ENCODE data around the gene CTRL. TPM values are rescaled to one million over a fixed set of nuclear protein-coding genes. Genes with fewer than 3 reads are reported as not detected.

Gene CTRL
- total RNA-seq, 1 donor from 2014 or later: 1.2 TPM

- Histone ChIP-seq H3K9ac (ENCODE audit: low read length) (no peak overlapping the region), H3K36me3 (ENCODE audit: insufficient read depth, low read length) (peaks cover 38% of the 10 kb centered on the region), H3K27me3 (ENCODE audit: insufficient read depth, low read length) (no peaks in the 10 kb centered on the region), H3K79me2 (ENCODE audit: insufficient read depth, low read length) (peaks cover 7% of the 10 kb centered on the region), H2AFZ (ENCODE audit: low read depth, low read length) (no peak overlapping the region), H3K4me1 (ENCODE audit: insufficient read depth, low read length) (peaks cover 15% of the 10 kb centered on the region), H4K20me1 (ENCODE audit: insufficient read depth, low read length) (peaks cover 95% of the 10 kb centered on the region), H3K4me2 (ENCODE audit: low read length) (no peak overlapping the region), H3K9me3 (ENCODE audit: insufficient read depth, low read depth, low read length) (no peaks in the 10 kb centered on the region), H3K27ac (ENCODE audit: low read depth, low read length) (no peak overlapping the region), H3K4me3 (ENCODE audit: insufficient read depth, low read depth, low read length) (no peak overlapping the region)
- FAIRE-seq: no peak
- no peaks in the 10 kb centered on the region for H3K4me1 Mint-ChIP-seq (ENCODE audit: low read depth, unreplicated experiment)
- DNase-seq (ENCODE audit: low read depth): no peak
- H3K27me3 Mint-ChIP-seq (ENCODE audit: low read depth, unreplicated experiment): no peaks in the 10 kb centered on the region
- H3K36me3 Mint-ChIP-seq (ENCODE audit: low read depth, unreplicated experiment): peaks cover 10% of the 10 kb centered on the region
- H3K4me3 Mint-ChIP-seq (ENCODE audit: unreplicated experiment): no peak overlapping the region
- TF ChIP-seq EZH2 (IDR thresholded peaks at IDR 0.05; ENCODE audit: insufficient read depth, low read length) (no peak), CTCF (IDR thresholded peaks at IDR 0.05; ENCODE audit: insufficient read depth, low read depth, low read length) (no peak)
- no peaks in the 10 kb centered on the region for H3K9me3 Mint-ChIP-seq (ENCODE audit: unreplicated experiment)
- no peak overlapping the region for H3K27ac Mint-ChIP-seq (ENCODE audit: unreplicated experiment)
Observed at GRCh38 chr16:67946966-67947558, 15.4 kb upstream of the CTRL start.

GRCh38 chr16:67946128-67946569, 14.5 kb upstream of the CTRL start:
- Mint-ChIP-seq H3K36me3 (ENCODE audit: low read depth, unreplicated experiment) (peaks cover 15% of the 10 kb centered on the region), H3K27me3 (ENCODE audit: low read depth, unreplicated experiment) (no peaks in the 10 kb centered on the region), H3K27ac (ENCODE audit: unreplicated experiment) (peak overlapping the region; percentile 34), H3K4me1 (ENCODE audit: low read depth, unreplicated experiment) (no peaks in the 10 kb centered on the region), H3K4me3 (ENCODE audit: unreplicated experiment) (no peak overlapping the region), H3K9me3 (ENCODE audit: unreplicated experiment) (no peaks in the 10 kb centered on the region)
- Histone ChIP-seq H4K20me1 (ENCODE audit: insufficient read depth, low read length) (peaks cover 94% of the 10 kb centered on the region), H3K4me2 (ENCODE audit: low read length) (no peak overlapping the region), H3K27ac (ENCODE audit: low read depth, low read length) (no peak overlapping the region), H2AFZ (ENCODE audit: low read depth, low read length) (no peak overlapping the region), H3K9me3 (ENCODE audit: insufficient read depth, low read depth, low read length) (no peaks in the 10 kb centered on the region), H3K36me3 (ENCODE audit: insufficient read depth, low read length) (peaks cover 37% of the 10 kb centered on the region), H3K9ac (ENCODE audit: low read length) (no peak overlapping the region), H3K4me3 (ENCODE audit: insufficient read depth, low read depth, low read length) (no peak overlapping the region), H3K27me3 (ENCODE audit: insufficient read depth, low read length) (no peaks in the 10 kb centered on the region), H3K79me2 (ENCODE audit: insufficient read depth, low read length) (peaks cover 7% of the 10 kb centered on the region), H3K4me1 (ENCODE audit: insufficient read depth, low read length) (peaks cover 15% of the 10 kb centered on the region)
- TF ChIP-seq CTCF (IDR thresholded peaks at IDR 0.05; ENCODE audit: insufficient read depth, low read depth, low read length): no peak
- no peak for TF ChIP-seq EZH2 (IDR thresholded peaks at IDR 0.05; ENCODE audit: insufficient read depth, low read length)
- no peak for FAIRE-seq
- DNase-seq (ENCODE audit: low read depth): no peak

GRCh38 chr16:67945392-67945933, 13.8 kb upstream of the CTRL start:
- TF ChIP-seq EZH2 (IDR thresholded peaks at IDR 0.05; ENCODE audit: insufficient read depth, low read length) (no peak), CTCF (IDR thresholded peaks at IDR 0.05; ENCODE audit: insufficient read depth, low read depth, low read length) (no peak)
- Mint-ChIP-seq H3K4me3 (ENCODE audit: unreplicated experiment) (no peak overlapping the region), H3K36me3 (ENCODE audit: low read depth, unreplicated experiment) (peaks cover 11% of the 10 kb centered on the region), H3K27me3 (ENCODE audit: low read depth, unreplicated experiment) (no peaks in the 10 kb centered on the region), H3K9me3 (ENCODE audit: unreplicated experiment) (no peaks in the 10 kb centered on the region), H3K27ac (ENCODE audit: unreplicated experiment) (peak overlapping the region; percentile 44), H3K4me1 (ENCODE audit: low read depth, unreplicated experiment) (no peaks in the 10 kb centered on the region)
- peaks cover 15% of the 10 kb centered on the region for H3K4me1 ChIP-seq (ENCODE audit: insufficient read depth, low read length)
- DNase-seq (ENCODE audit: low read depth) (peak; percentile 47), FAIRE-seq (no peak)
- peaks cover 7% of the 10 kb centered on the region for H3K79me2 ChIP-seq (ENCODE audit: insufficient read depth, low read length)
- no peak overlapping the region for H3K4me3 ChIP-seq (ENCODE audit: insufficient read depth, low read depth, low read length)
- no peaks in the 10 kb centered on the region for H3K27me3 ChIP-seq (ENCODE audit: insufficient read depth, low read length)
- H3K9me3 ChIP-seq (ENCODE audit: insufficient read depth, low read depth, low read length): no peaks in the 10 kb centered on the region
- H4K20me1 ChIP-seq (ENCODE audit: insufficient read depth, low read length): peaks cover 91% of the 10 kb centered on the region
- H2AFZ ChIP-seq (ENCODE audit: low read depth, low read length): no peak overlapping the region
- H3K4me2 ChIP-seq (ENCODE audit: low read length): peak overlapping the region; percentile 0
- no peak overlapping the region for H3K27ac ChIP-seq (ENCODE audit: low read depth, low read length)
- peaks cover 41% of the 10 kb centered on the region for H3K36me3 ChIP-seq (ENCODE audit: insufficient read depth, low read length)
- no peak overlapping the region for H3K9ac ChIP-seq (ENCODE audit: low read length)

Data from astrocyte (in vitro differentiated cells and primary cell).